Left ventricle myocardium inferior (tissue), 1 donor: Measurements from ENCODE around the gene PHF13. TPM values are rescaled to one million over a fixed set of nuclear protein-coding genes. Genes with fewer than 3 reads are reported as not detected.
A peak's percentile ranks its signal among the peaks of the same experiment; 100 is the strongest.

Experiments used
- DNase-seq: peaks from one replicate; pipeline ENCODE4 v3.0.0-alpha.2; 2020
- H3K27ac ChIP-seq: fragments of 200-600 bp; replicated peaks from 2 replicates; pipeline ENCODE4 v1.8.0; 2021
- H3K27me3 ChIP-seq: fragments of 200-600 bp; 2 replicates; pipeline ENCODE4 v1.8.0; 2021; ENCODE audit warnings: low read depth
- H3K36me3 ChIP-seq: fragments of 200-600 bp; 2 replicates; pipeline ENCODE4 v1.8.0; 2021
- H3K4me1 ChIP-seq: fragments of 200-600 bp; 2 replicates; pipeline ENCODE4 v1.8.0; 2021
- H3K4me3 ChIP-seq: fragments of 200-600 bp; 2 replicates; pipeline ENCODE4 v1.8.0; 2021; ENCODE audit warnings: mild to moderate bottlenecking, moderate library complexity
- H3K9me3 ChIP-seq: fragments of 200-600 bp; replicated peaks from 2 replicates; pipeline ENCODE4 v1.8.0; 2021
- intact Hi-C: fragments of 100-400 bp; cut with micrococcal nuclease; formaldehyde crosslinking; loops from one replicate; pipeline ENCODE4 v1.11.0; 2022
- total RNA-seq: library from RNA; stranded (reverse); fragmentation: NEBNext Ultra II Directional; extraction: Animal tissue kit (Norgen Biotek cat#: 25700); gene quantifications from one replicate; pipeline ENCODE4 v1.2.1, GENCODE V29; 2021
- TF ChIP-seq, protein P1 (sequence below): fragments of 200-600 bp; IDR thresholded peaks from 2 replicates; pipeline ENCODE4 v1.8.0; 2021; ENCODE audit warnings: antibody characterized with exemption, mild to moderate bottlenecking, borderline replicate concordance
- donor health status: DM: no; HTN: yes; CAD: no; lungs with severe emphysema.

PHF13 gene
- total RNA-seq, 1 donor from 2014 or later = 6.8 TPM

DNA sequence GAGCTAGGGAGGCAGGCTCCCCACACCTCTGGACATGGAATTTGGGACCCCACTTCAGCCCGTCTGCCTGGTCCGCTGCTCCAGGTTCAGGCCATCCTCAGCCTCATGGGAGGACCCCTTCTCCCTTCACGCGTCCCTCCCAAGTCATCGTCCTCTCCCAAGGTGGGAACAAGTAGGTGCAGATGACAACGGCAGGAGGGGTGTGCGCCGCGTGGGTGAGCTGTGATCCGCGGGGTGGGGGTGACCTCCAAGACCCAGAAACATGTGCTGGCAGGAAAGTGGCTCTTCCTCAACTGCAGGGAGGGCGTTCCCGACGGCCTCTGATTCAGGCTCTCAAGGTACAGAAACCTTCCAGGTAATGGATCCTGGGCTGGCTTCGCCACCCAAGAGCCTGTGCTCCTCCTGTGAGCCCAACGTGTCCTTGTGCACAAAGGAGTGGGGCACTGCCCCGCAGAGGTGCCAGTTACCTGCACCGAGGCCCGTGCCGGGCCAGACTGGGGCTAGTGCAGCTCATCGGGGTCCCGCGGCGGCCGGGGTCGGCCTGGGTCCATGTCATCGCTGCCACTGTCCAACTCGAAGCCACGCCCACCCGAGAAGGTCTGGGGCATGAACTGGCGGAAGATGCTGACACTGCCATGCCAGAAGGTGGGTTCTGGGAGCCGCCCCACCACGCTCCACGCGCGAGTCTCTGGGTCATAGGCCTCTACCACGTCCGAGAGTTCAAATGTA is 20.5 kb upstream of the PHF13 start:
- TF ChIP-seq, protein P1, sequence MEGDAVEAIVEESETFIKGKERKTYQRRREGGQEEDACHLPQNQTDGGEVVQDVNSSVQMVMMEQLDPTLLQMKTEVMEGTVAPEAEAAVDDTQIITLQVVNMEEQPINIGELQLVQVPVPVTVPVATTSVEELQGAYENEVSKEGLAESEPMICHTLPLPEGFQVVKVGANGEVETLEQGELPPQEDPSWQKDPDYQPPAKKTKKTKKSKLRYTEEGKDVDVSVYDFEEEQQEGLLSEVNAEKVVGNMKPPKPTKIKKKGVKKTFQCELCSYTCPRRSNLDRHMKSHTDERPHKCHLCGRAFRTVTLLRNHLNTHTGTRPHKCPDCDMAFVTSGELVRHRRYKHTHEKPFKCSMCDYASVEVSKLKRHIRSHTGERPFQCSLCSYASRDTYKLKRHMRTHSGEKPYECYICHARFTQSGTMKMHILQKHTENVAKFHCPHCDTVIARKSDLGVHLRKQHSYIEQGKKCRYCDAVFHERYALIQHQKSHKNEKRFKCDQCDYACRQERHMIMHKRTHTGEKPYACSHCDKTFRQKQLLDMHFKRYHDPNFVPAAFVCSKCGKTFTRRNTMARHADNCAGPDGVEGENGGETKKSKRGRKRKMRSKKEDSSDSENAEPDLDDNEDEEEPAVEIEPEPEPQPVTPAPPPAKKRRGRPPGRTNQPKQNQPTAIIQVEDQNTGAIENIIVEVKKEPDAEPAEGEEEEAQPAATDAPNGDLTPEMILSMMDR = no peak
- no peaks in the 10 kb centered on the region for H3K27me3 ChIP-seq
- H3K4me1 ChIP-seq = peaks cover 97% of the 10 kb centered on the region
- no peaks in the 10 kb centered on the region for H3K9me3 ChIP-seq
- peak overlapping the region; percentile 59 for H3K27ac ChIP-seq
- H3K4me3 ChIP-seq = no peak overlapping the region
- no peak for DNase-seq
- H3K36me3 ChIP-seq = peaks cover 92% of the 10 kb centered on the region
- intact Hi-C loops = no loop called here

DNA sequence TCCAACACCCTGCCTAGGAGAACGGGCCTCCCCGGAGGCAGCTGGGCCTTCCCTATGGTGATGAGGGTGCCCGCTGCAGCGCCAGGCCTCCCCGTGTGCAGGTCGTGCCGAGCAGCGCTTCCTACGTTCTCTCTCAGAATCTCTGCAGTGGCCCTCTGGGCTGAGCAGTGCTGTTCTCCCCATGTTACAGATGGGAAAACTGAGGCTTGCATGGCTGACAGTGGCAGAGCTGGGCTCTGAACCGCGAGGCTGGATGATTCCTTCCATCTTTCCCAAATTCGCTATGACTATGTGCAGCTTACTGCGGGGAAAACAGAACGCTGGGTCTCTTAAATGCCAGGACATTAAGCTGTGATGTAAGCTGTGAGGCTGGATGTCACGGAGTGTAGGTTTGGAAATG is 19.7 kb upstream of the PHF13 start:
- intact Hi-C loops = no loop called here
- Histone ChIP-seq H3K4me3 (no peak overlapping the region), H3K9me3 (no peaks in the 10 kb centered on the region), H3K27ac (peak overlapping the region; percentile 59), H3K4me1 (peaks cover 97% of the 10 kb centered on the region), H3K36me3 (peaks cover 92% of the 10 kb centered on the region), H3K27me3 (no peaks in the 10 kb centered on the region)
- TF ChIP-seq, protein P1 = no peak
- no peak for DNase-seq

DNA sequence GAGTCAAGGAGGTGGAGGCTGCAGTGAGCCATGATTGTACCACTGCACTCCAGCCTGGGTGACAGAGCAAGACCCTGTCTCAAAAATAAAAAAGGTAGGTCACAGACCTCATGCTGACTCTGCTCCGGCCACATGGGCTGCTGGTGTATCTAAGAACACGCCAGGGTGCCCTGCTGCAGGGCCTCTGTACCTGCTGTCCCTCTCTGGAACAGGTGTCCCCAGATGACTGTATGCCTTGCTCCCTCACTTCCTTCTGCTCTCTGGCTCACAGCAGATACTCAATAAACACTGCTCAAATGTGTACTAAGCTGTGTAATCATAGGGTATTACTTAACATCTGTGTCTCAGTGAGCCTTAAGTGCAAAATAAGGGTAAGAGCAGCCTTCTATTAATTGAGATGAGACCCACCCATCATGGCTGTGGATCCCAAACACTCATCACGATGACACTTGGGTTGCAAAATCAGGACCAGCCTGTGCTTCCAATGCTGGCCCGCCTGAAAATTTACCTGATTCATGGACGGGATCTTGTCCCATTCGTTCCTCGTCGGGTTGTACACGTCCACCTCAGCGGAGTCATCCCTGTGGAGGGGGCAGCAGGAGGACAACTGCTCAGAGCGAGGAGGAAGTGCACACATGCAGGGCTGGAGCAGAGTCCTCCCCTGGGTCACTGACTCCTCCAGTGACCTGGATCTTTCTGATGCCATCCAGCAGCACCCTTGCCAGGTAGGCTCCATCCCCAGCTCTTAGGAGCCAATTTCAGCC is 18.4 kb upstream of the PHF13 start:
- Histone ChIP-seq H3K36me3 (peaks cover 91% of the 10 kb centered on the region), H3K9me3 (no peaks in the 10 kb centered on the region), H3K27ac (peak overlapping the region; percentile 100), H3K4me3 (no peak overlapping the region), H3K4me1 (peaks cover 97% of the 10 kb centered on the region), H3K27me3 (no peaks in the 10 kb centered on the region)
- TF ChIP-seq, protein P1 = no peak
- intact Hi-C loops = no loop called here
- no peak for DNase-seq

DNA sequence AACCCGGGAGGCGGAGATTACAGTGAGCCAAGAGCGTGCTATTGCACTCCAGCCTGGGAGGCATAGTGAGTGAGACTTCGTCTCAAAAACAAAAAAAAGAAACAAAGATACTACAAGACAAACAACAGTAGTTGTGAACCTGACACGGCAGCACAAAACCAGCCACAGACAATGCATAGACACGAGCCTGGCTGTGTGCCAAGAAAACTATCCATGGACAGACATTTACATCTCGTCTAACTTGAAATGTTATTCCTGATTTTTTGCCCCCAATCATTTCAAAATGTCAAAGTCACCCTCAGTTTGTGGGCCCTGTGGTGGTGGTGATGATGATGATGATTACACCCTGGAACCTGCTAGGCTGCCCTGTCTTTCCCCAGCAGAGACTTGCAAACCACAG is 17.2 kb upstream of the PHF13 start:
- no peaks in the 10 kb centered on the region for H3K9me3 ChIP-seq
- peaks cover 81% of the 10 kb centered on the region for H3K36me3 ChIP-seq
- TF ChIP-seq, protein P1 = no peak
- no peak for DNase-seq
- H3K4me3 ChIP-seq = peak overlapping the region; percentile 97
- no peaks in the 10 kb centered on the region for H3K27me3 ChIP-seq
- intact Hi-C loops = no loop called here
- H3K4me1 ChIP-seq = peaks cover 100% of the 10 kb centered on the region
- peak overlapping the region; percentile 100 for H3K27ac ChIP-seq

DNA sequence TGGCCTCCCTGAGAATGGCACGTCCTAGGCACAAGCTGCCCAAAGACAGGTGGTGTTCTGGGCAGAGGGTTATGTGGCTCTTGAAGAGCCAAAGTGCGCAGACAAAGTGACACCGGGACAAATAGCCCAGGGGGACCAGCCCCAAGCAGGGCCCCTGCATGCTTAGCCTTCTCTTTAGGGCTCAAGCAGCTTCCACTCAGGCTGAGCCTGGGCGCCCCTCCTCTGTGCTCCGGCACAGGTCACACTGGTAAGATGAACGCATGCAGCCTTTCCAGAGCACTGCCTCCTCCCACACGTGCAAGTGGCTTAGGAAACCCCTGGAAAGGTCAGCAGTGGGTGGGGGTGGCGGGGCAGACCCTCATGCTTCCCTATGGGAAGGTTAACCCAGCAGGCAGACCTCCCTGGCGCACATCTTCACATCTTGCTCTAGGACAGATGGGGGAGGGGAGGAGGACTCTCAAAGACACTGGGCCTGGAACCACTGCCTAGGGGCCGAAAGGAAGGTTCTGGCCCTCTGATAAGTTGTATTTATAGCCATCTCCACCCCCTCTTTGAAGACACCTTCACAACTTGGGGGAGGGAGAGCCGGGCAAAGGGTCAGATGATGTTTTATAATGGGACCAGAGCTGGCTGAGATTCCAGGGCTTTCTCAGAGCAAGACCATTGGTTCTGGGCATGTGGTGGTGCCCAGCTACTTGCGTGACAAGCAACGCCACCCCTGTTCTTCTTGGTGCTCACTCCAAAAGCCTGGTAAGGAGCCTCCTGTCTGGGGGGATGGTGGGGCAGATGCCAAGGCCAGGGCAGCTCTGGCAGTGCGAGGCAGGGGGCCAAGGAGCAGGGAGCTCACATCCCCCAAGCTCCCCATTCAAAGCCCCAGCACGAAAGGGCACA is 16.4 kb upstream of the PHF13 start:
- H3K4me3 ChIP-seq = peak overlapping the region; percentile 97
- peak overlapping the region; percentile 100 for H3K27ac ChIP-seq
- intact Hi-C loops = no loop called here
- H3K27me3 ChIP-seq = no peaks in the 10 kb centered on the region
- no peaks in the 10 kb centered on the region for H3K9me3 ChIP-seq
- TF ChIP-seq, protein P1 = no peak
- peaks cover 80% of the 10 kb centered on the region for H3K36me3 ChIP-seq
- no peak for DNase-seq
- H3K4me1 ChIP-seq = peaks cover 100% of the 10 kb centered on the region
